Endometrial microvascular endothelial cells (primary cell): ENCODE data around the gene FSHB. TPM values are rescaled to one million over a fixed set of nuclear protein-coding genes. Genes with fewer than 3 reads are reported as not detected.
"Not testable (repeated sequence)": the region's sequence is repeated elsewhere in the genome, so short reads cannot be mapped to it uniquely, and the experiment has no call there.

Experiments used
- in situ Hi-C: cut with HindIII; loops from 2 replicates; pipeline ENCODE4 v1.10.0; 2017; ENCODE audit warnings: low sequenced_read_pairs, low pct_unique_long_range_greater_than_20kb; ENCODE audit errors: inconsistent ontology term
- total RNA-seq: library from RNA; depleted of rRNA; stranded (reverse); fragments of >200 nt; gene quantifications from one replicate; pipeline ENCODE4 v1.2.3, GENCODE V29; 2015; ENCODE audit errors: inconsistent ontology term

Gene FSHB
- total RNA-seq, 1 donor from 2014 or later: not detected

GRCh38 chr11:30258679-30259078 lies 27.9 kb downstream of the FSHB start:
- in situ Hi-C loops: no loop called here

GRCh38 chr11:30260813-30261212 lies 30.0 kb downstream of the FSHB start:
- in situ Hi-C loops: no loop called here

DNA sequence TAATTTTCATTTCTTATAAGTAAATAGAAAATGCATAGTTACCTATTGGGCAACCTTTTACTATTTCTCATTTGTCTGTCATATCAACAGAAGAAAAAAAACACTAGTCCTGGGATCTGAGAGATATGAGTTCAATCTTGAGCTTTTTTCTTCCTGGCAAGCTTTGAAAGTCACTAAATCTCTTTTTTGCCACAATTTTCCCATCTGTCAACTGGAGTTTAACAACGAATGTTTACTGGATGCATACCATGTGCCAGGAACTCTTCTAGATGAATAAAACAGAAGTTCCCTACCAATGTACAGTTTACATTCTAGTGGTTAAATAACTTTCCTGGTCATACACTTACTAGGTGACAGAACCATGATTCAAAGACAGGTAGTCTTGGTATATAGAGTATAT lies 31.0 kb downstream of the FSHB start:
- in situ Hi-C loops: no loop called here

- in situ Hi-C loops: not testable (repeated sequence)
Observed at GRCh38 chr11:30268638-30269037, 37.8 kb downstream of the FSHB start.

DNA sequence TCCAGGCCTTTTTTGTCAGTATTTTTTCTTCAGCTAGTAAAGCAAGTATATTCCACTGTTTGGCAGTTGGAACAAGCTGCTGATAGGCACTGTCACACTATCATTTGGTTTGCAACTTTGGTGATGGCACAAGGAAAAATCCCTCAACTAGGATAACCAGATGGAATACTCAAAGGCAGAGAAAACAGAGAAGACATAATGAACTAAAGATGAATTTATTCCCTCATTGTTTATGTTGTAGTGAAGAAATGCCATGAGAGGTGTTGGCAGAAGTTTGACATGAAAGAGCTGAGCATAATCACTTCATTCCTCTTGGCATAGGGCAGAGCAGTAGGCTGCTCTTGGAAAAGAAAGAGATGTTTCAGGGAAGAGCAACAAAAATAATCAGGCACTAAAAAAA lies 39.9 kb downstream of the FSHB start:
- in situ Hi-C loops: no loop called here

- in situ Hi-C loops: no loop called here
Observed at GRCh38 chr11:30277176-30277575, 46.4 kb downstream of the FSHB start.

DNA sequence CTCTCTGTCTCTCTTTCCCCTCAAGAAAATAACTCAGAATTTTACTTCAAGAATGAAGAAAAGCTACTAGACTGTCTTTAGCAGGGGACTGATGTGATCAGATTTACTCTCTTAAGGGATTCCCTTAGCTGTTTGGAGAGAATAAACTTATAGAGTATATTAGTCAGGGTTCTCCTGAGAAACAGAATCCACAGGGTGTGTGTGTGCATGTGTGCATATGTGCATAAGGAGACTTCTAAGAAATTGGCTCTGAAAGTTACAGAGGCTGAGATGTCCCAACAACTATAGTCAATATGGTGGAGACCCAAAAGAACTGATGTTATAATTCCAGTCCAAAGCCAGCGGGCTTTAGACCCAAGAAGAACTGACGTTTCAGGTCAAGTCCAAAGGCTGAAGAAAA lies 49.0 kb downstream of the FSHB start:
- in situ Hi-C loops: no loop called here

DNA sequence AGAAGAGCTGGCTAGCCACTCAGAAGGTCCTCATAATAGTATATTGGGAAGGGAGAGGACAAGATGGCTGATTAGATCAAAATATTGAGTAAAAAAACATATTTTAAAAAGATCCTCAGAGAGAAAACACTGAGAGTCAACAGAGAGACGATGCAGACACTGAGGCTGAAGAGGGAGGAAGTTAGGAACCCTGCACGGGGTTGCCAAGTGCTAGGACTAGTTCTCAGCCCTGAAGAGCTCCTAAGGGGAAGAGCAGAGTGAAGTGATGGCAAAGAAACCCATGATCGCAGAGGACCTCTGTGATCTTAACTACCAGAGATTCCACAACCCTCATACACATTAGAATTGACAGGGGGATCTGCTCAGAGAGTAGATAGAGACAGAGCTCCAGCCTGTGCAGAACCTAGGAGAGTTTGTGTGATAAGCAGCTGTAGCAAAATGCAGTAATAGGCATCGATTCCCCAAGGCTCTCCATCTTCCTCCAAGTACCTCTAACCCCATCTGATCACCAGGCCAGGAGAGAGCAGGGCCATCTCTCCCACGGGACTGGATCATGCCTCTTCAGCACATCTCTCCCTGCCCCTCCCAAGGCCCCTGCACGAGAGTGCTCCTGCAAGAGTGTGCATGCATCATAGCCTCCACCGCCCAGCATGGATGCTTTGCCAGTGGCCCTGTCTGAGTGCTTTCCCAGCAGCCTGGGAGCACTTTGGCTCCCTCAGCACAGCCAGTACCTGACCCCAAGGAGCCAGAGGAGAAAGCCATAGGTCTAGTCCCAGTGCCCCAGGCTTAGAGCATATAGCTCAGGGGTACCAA lies 50.9 kb downstream of the FSHB start:
- in situ Hi-C loops: no loop called here

DNA sequence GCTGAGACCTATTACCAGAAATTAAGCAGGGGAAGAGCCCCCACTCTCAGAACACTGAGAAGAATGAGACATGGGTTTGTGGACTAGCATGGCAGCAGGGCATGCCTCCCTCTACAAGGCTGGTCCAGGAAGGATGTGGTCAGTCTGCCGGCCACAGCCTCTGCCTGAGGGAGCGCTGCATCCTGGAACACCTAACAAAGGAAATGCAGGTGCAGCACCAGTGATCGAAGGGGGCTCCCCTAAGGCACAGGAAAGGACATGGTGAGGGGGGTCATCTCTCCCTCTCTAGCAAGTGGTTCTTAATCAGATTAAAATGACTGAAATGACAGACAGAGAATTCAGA lies 51.4 kb downstream of the FSHB start:
- in situ Hi-C loops: no loop called here

Other genes starting within 250 kb of the FSHB start
- not detected for gene KCNA4, start 214.0 kb upstream of the FSHB start, total RNA-seq
- 18.5 TPM for gene ARL14EP, start 92.1 kb downstream of the FSHB start, total RNA-seq